NT2/D1 (cell line): ENCODE measurements around the gene EFCAB5.
"Not testable (repeated sequence)": the region's sequence is repeated elsewhere in the genome, so short reads cannot be mapped to it uniquely, and the experiment has no call there.

Experiments used
- SUZ12 ChIP-seq: IDR thresholded peaks from 2 replicates; pipeline ENCODE4 v1.6.1; 2011; ENCODE audit not compliant: insufficient read length, insufficient read depth; ENCODE audit errors: extremely low read depth
- YY1 ChIP-seq: IDR thresholded peaks from 2 replicates; pipeline ENCODE4 v1.6.1; 2011; ENCODE audit not compliant: insufficient read length, insufficient read depth
- ZNF274 ChIP-seq: IDR thresholded peaks from 2 replicates; pipeline ENCODE4 v1.6.1; 2011; ENCODE audit warnings: mild to moderate bottlenecking, low read depth, low read length

DNA sequence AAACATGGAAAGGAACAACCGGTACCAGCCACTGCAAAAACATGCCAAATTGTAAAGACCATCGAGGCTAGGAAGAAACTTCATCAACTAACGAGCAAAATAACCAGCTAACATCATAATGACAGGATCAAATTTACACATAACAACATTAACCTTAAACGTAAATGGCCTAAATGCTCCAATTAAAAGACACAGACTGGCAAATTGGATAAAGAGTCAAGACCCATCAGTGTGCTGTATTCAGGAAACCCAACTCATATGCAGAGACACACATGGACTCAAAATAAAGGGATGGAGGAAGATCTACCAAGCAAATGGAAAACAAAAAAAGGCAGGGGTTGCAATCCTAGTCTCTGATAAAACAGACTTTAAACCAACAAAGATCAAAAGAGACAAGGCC lies 44.3 kb upstream of the EFCAB5 start:
- TF ChIP-seq ZNF274, YY1, SUZ12: not testable (repeated sequence)
